ENCODE data around the gene CSF1R.

Gene CSF1R

DNA sequence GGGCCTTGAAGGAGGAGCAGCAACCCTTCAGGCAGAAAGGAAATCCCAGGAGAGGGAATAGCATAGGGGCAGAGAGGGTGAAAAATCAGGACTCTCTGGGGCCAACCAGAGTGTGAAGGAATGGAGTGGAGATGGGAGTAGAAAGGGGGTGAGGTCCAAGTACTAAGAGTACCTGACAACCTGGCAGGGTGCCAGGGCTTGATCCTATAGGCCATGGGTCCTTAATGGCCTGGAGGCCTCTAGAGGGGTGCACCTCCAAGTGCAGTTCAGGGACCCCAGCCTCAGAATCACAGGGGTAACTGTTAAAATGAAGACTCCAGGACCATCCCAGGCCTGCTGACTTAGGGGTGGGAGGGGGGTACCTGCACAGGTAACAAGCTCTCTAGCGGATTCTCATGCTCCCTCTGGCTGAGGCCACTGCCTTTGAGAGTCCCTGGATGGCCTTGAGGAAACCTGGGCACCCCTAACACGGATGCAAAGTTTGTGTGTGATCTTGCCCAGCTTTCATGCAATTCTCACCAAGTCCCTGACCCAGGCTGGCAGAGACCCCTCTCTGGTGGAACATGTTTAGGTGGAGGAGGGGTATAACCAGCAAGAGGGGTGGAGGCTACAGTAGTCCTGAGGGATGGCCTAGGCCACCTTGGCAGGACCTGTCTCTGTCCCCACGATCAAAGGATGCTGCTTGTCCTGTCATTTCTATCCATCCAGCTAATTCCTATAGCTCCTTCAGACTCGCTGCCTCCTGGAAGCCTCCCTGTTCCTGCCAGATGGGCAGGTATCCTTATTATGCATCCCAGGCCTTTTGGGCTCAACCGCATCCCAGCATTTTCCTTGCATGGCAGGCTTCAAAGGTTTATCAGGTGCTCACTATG lies 17.6 kb upstream of the CSF1R start:
- H3K79me2 ChIP-seq (ENCODE audit: insufficient read depth, low read length), result no peaks in the 10 kb centered on the region
- no peaks in the 10 kb centered on the region for H3K4me1 ChIP-seq (ENCODE audit: insufficient read depth, low read length, severe bottlenecking)
- TF ChIP-seq EZH2 (IDR thresholded peaks at IDR 0.05; ENCODE audit: borderline replicate concordance, low read length), result no peak
- H3F3A ChIP-seq (ENCODE audit: insufficient read depth, low read length), result no peaks in the 10 kb centered on the region
- no peak overlapping the region for H3K4me2 ChIP-seq (ENCODE audit: low read length)
- no peak overlapping the region for H3K27ac ChIP-seq (ENCODE audit: low read depth, low read length, poor library complexity, severe bottlenecking)
- no peaks in the 10 kb centered on the region for H3K9me3 ChIP-seq (ENCODE audit: low read length)
- H4K20me1 ChIP-seq (ENCODE audit: insufficient read depth, low read length), result no peaks in the 10 kb centered on the region
- H3K9ac ChIP-seq (ENCODE audit: low read length), result no peak overlapping the region
- no peaks in the 10 kb centered on the region for H3K36me3 ChIP-seq (ENCODE audit: insufficient read depth, low read length)
- H2AFZ ChIP-seq (ENCODE audit: low read length), result no peak overlapping the region
- H3K9me2 ChIP-seq (ENCODE audit: low read depth, low read length), result no peaks in the 10 kb centered on the region
- H3K27me3 ChIP-seq (ENCODE audit: insufficient read depth, low read length), result no peaks in the 10 kb centered on the region
- H3K4me3 ChIP-seq (ENCODE audit: low read depth, low read length, poor library complexity, severe bottlenecking), result no peak overlapping the region

DNA sequence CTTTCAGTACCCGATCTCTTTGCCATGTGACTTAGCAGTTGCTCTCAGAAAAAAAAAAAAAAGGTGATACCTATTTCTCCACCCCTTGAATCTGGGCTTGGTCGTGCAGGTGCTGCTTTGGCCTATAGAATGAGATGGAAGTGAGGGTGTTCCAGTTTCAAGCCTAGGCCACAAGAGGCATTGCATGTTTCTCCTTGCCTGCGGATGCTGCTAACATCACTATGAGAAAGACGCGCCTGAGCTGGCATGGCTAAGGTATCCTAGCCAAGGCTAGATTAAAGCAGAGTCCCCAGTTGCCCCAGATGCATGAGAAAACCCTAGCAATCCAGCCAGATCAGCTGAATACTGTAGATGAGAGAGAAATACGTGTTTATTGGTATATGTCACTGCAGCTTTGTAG lies 14.7 kb upstream of the CSF1R start:
- 0 out of 2 replicates have a peak, but pooled peaks cover 2% of the 10 kb centered on the region for H3K9me3 ChIP-seq (ENCODE audit: low read length)
- H3K27ac ChIP-seq (ENCODE audit: low read depth, low read length, poor library complexity, severe bottlenecking), result no peak overlapping the region
- no peak for TF ChIP-seq EZH2 (IDR thresholded peaks at IDR 0.05; ENCODE audit: borderline replicate concordance, low read length)
- TF ChIP-seq CTCF (IDR thresholded peaks at IDR 0.05; ENCODE audit: low read length), result no peak
- H2AFZ ChIP-seq (ENCODE audit: low read length), result no peak overlapping the region
- H3K27me3 ChIP-seq (ENCODE audit: insufficient read depth, low read length), result no peaks in the 10 kb centered on the region
- no peaks in the 10 kb centered on the region for H4K20me1 ChIP-seq (ENCODE audit: insufficient read depth, low read length)
- H3K36me3 ChIP-seq (ENCODE audit: insufficient read depth, low read length), result no peaks in the 10 kb centered on the region
- no peaks in the 10 kb centered on the region for H3K79me2 ChIP-seq (ENCODE audit: insufficient read depth, low read length)
- H3K4me3 ChIP-seq (ENCODE audit: low read depth, low read length, poor library complexity, severe bottlenecking), result no peak overlapping the region
- H3K9me2 ChIP-seq (ENCODE audit: low read depth, low read length), result no peaks in the 10 kb centered on the region
- H3F3A ChIP-seq (ENCODE audit: insufficient read depth, low read length), result no peaks in the 10 kb centered on the region
- H3K9ac ChIP-seq (ENCODE audit: low read length), result no peak overlapping the region
- H3K4me1 ChIP-seq (ENCODE audit: insufficient read depth, low read length, severe bottlenecking), result no peaks in the 10 kb centered on the region
- no peak overlapping the region for H3K4me2 ChIP-seq (ENCODE audit: low read length)

- H3K4me2 ChIP-seq (ENCODE audit: low read length), result no peak overlapping the region
- no peak for TF ChIP-seq CTCF (IDR thresholded peaks at IDR 0.05; ENCODE audit: low read length)
- TF ChIP-seq EZH2 (IDR thresholded peaks at IDR 0.05; ENCODE audit: borderline replicate concordance, low read length), result no peak
- no peak overlapping the region for H2AFZ ChIP-seq (ENCODE audit: low read length)
- 0 out of 2 replicates have a peak, but pooled peaks cover 2% of the 10 kb centered on the region for H3K9me3 ChIP-seq (ENCODE audit: low read length)
- H3K27ac ChIP-seq (ENCODE audit: low read depth, low read length, poor library complexity, severe bottlenecking), result no peak overlapping the region
- H3F3A ChIP-seq (ENCODE audit: insufficient read depth, low read length), result no peaks in the 10 kb centered on the region
- H3K27me3 ChIP-seq (ENCODE audit: insufficient read depth, low read length), result no peaks in the 10 kb centered on the region
- no peaks in the 10 kb centered on the region for H4K20me1 ChIP-seq (ENCODE audit: insufficient read depth, low read length)
- no peak overlapping the region for H3K9ac ChIP-seq (ENCODE audit: low read length)
- H3K36me3 ChIP-seq (ENCODE audit: insufficient read depth, low read length), result no peaks in the 10 kb centered on the region
- H3K4me1 ChIP-seq (ENCODE audit: insufficient read depth, low read length, severe bottlenecking), result no peaks in the 10 kb centered on the region
- H3K9me2 ChIP-seq (ENCODE audit: low read depth, low read length), result no peaks in the 10 kb centered on the region
- H3K79me2 ChIP-seq (ENCODE audit: insufficient read depth, low read length), result no peaks in the 10 kb centered on the region
- H3K4me3 ChIP-seq (ENCODE audit: low read depth, low read length, poor library complexity, severe bottlenecking), result no peak overlapping the region
Observed at GRCh38 chr5:150097152-150097551, 10.8 kb upstream of the CSF1R start.
